Brain microvascular endothelial cell (primary cell): ENCODE measurements around the gene INSYN2B.

Source experiments
- DNase-seq: peaks from one replicate; pipeline ENCODE4 v3.0.0-alpha.2; 2020
- H3K27ac ChIP-seq: fragments of 250-450 bp; sonication (Bioruptor Pico); 2 replicates; pipeline ENCODE4 v1.5.1; 2020; ENCODE audit warnings: mild to moderate bottlenecking, moderate library complexity
- H3K27me3 ChIP-seq: fragments of 250-450 bp; sonication (Bioruptor Pico); replicated peaks from 2 replicates; pipeline ENCODE4 v1.5.1; 2020; ENCODE audit warnings: mild to moderate bottlenecking
- H3K36me3 ChIP-seq: fragments of 250-450 bp; sonication (Bioruptor Pico); replicated peaks from 2 replicates; pipeline ENCODE4 v1.5.1; 2020; ENCODE audit warnings: mild to moderate bottlenecking
- H3K4me3 ChIP-seq: 2 replicates; pipeline ENCODE4 v1.5.1; 2011; ENCODE audit warnings: low read depth, mild to moderate bottlenecking, control low read depth, low read length, moderate library complexity
- in situ Hi-C: cut with HindIII; loops from 2 replicates; pipeline ENCODE4 v1.10.0; 2017; ENCODE audit warnings: low sequenced_read_pairs, low pct_ligation_motif_present
- TF ChIP-seq, protein P1 (sequence below): IDR thresholded peaks from 2 replicates; pipeline ENCODE4 v1.5.1; 2011; ENCODE audit warnings: low read depth, mild to moderate bottlenecking, moderate library complexity, low read length, control low read depth, inconsistent platforms; ENCODE audit errors: missing control alignments

The INSYN2B gene

DNA sequence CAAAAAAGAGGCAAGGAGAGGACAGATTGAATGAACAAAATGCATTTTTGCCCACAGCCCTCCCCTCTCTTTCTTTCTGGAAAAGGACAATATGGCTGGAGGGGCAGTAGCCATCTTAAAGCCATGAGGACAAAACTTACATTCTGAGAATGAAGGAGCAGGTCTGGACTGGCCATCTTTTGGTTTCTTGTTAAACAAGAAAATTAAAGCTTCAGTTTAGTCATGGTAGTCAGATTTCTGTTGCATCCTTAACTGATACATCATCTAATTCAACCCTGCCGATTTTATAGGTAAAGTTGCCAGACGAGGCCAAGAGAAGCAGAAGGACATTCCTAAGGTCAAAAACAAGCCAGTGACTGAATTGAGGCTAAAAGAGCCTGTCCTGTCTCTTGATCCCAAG is 31.5 kb upstream of the INSYN2B start:
- Histone ChIP-seq H3K27me3 (no peaks in the 10 kb centered on the region), H3K36me3 (no peaks in the 10 kb centered on the region), H3K27ac (no peak overlapping the region), H3K4me3 (no peak overlapping the region)
- TF ChIP-seq, protein P1, sequence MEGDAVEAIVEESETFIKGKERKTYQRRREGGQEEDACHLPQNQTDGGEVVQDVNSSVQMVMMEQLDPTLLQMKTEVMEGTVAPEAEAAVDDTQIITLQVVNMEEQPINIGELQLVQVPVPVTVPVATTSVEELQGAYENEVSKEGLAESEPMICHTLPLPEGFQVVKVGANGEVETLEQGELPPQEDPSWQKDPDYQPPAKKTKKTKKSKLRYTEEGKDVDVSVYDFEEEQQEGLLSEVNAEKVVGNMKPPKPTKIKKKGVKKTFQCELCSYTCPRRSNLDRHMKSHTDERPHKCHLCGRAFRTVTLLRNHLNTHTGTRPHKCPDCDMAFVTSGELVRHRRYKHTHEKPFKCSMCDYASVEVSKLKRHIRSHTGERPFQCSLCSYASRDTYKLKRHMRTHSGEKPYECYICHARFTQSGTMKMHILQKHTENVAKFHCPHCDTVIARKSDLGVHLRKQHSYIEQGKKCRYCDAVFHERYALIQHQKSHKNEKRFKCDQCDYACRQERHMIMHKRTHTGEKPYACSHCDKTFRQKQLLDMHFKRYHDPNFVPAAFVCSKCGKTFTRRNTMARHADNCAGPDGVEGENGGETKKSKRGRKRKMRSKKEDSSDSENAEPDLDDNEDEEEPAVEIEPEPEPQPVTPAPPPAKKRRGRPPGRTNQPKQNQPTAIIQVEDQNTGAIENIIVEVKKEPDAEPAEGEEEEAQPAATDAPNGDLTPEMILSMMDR = no peak
- no peak for DNase-seq
- in situ Hi-C loops = no loop called here

DNA sequence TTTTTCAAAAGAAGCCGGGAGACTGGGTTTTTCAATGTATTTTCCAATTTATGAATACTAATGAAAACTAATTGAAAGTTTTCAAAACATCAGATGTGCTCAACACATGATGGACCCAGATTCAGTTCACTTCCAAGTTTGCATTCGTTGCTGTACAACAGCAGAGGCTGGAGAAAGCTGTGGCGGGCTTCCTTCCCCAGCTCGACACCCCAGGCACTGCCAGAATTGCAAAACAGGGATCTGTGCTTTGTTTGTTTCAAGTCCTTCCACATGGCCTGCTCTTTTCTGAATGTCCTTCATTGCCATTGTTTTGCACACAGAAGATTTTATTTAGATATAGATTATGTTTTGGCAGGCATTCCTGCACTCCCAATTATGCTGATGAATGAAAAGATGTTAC is 30.3 kb upstream of the INSYN2B start:
- H3K4me3 ChIP-seq = no peak overlapping the region
- H3K27ac ChIP-seq = no peak overlapping the region
- no peaks in the 10 kb centered on the region for H3K27me3 ChIP-seq
- TF ChIP-seq, protein P1 = no peak
- no peak for DNase-seq
- no peaks in the 10 kb centered on the region for H3K36me3 ChIP-seq
- in situ Hi-C loops = no loop called here

DNA sequence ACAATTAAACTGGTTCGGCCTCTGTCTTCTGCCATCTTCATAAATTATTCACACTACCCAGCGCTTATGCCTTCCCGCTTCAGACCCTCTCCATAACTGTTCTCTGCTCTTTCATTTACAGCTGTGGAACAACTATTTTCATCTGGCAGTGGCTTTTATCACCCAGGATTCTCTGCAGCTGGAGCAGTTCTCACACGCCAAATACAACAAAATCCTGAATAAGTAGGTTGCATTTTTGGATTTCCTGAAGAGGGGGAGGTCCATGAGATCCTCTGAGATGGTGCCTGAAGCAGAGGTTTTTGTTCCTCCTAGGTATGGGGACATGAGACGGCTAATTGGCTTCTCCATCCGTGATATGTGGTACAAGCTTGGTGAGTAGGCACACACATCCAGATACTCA is 28.1 kb upstream of the INSYN2B start:
- no peak for DNase-seq
- no peak overlapping the region for H3K4me3 ChIP-seq
- H3K36me3 ChIP-seq = no peaks in the 10 kb centered on the region
- TF ChIP-seq, protein P1 = no peak
- no peak overlapping the region for H3K27ac ChIP-seq
- in situ Hi-C loops = no loop called here
- no peaks in the 10 kb centered on the region for H3K27me3 ChIP-seq

DNA sequence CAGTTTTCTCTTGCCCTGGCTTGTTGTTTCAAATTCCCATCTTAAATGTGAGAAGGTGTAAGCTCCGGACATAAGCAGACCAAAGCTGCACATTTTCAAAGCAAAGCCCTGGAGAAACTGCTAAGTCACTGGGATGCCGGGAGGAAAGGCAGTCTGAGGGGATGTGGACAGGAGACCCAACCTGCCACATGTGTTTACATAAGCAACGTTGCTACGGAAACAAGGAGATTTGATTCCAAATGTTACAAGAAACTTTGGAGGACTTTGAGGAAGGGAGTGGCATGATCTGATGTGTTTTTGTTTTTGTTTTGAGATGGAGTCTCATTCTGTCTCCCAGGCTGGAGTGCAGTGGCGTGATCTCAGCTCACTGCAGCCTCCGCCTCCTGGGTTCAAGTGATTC is 25.7 kb upstream of the INSYN2B start:
- TF ChIP-seq, protein P1 = no peak
- in situ Hi-C loops = no loop called here
- H3K4me3 ChIP-seq = no peak overlapping the region
- H3K27me3 ChIP-seq = no peaks in the 10 kb centered on the region
- no peak for DNase-seq
- H3K36me3 ChIP-seq = no peaks in the 10 kb centered on the region
- H3K27ac ChIP-seq = no peak overlapping the region

DNA sequence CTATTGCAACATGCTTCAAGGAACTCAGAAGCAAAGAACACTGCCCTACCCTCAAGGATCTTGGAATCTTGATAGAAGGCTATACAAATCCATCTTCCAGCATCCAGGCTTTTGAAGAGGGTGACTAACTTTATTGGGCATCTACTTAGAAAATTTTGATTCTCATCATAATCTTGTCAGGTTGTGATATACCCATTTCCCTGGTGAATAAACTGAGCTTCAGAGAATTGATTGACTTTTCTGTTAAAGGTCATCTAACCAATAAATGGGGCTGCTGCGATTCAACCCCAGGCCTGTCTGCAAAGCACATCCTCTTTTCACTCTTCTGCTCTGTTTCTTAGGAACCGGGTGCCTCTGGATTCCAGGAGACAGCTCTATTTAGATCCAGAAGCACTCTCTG is 19.9 kb upstream of the INSYN2B start:
- Histone ChIP-seq H3K4me3 (no peak overlapping the region), H3K27me3 (no peaks in the 10 kb centered on the region), H3K36me3 (no peaks in the 10 kb centered on the region), H3K27ac (no peak overlapping the region)
- in situ Hi-C loops = no loop called here
- TF ChIP-seq, protein P1 = no peak
- DNase-seq = no peak

DNA sequence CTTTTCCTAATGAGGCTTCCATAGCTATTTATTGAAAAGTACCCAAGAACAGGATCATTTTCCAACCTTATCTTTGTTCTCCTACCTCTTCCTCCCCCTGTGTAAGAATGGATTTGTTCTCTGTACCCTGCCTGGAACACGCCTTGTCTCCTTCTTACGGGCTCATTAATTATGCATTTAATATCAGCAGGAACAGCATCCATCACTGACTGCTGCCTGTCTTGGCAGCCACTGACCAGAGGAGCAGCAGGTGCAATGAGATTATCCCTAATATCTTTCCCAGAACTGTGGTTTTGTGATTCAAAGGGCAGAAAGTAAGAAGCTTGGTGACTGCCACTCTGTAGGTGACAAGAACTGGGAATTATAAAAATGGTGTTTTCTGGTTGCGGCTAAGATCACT is 19.3 kb upstream of the INSYN2B start:
- no peak overlapping the region for H3K4me3 ChIP-seq
- H3K36me3 ChIP-seq = no peaks in the 10 kb centered on the region
- H3K27ac ChIP-seq = no peak overlapping the region
- no peaks in the 10 kb centered on the region for H3K27me3 ChIP-seq
- in situ Hi-C loops = no loop called here
- DNase-seq = no peak
- TF ChIP-seq, protein P1 = no peak
